HG03565 (cell line): Measurements from ENCODE around the gene PTBP3.
"Not testable (repeated sequence)": the region's sequence is repeated elsewhere in the genome, so short reads cannot be mapped to it uniquely, and the experiment has no call there.

ENCODE experiments used
- ATAC-seq: cut with Tn5 transposase; IDR thresholded peaks from one replicate; pipeline ENCODE4 v1.9.1; 2021; ENCODE audit warnings: mild to moderate bottlenecking, moderate library complexity; ENCODE audit not compliant: unreplicated experiment

Gene PTBP3

DNA sequence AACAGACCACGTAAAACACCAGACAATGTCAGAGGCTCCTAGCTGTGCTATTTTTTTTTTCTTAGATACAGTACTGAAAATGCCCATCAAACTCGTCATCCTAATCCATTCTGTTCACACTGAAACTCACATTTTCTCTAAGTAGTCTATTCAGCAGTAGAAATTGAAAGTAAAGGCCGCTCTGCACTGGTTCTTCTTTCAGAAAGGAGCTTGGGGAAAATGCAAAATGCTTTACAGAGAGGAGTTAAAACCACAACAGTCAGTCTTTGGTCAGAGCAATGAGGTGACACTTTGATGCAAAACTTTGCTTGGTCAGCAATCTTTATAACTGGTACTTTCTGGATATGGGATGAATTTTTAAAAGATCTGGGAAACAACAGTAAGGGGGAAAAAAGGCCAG is 114.5 kb downstream of the PTBP3 start:
- ATAC-seq = peak; percentile 90

GRCh38 chr9:112212926-112213325 is 120.5 kb downstream of the PTBP3 start:
- no peak for ATAC-seq

- ATAC-seq = no peak
Observed at GRCh38 chr9:112207451-112207850, 126.0 kb downstream of the PTBP3 start.

- ATAC-seq = no peak
Observed at GRCh38 chr9:112203536-112203935, 129.9 kb downstream of the PTBP3 start.

DNA sequence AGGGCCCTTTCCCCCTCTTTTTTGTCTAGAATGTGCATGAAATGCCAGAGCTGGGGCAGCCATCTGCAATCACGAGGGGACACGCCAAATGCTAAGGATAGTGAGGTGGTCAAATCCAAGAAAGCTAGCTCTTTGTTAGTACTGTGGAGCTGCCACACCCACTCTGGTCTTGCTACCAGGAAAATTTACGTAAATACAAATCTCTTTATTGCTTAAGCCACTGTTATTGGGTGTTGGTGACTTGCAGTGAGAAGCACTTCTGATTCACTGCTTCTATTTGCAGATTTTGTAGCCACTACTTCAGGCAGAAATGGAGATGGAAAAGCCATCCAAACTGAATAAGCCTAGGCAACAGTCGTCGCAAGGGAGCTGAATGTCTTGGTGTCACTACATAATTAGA is 132.7 kb downstream of the PTBP3 start:
- ATAC-seq = no peak

DNA sequence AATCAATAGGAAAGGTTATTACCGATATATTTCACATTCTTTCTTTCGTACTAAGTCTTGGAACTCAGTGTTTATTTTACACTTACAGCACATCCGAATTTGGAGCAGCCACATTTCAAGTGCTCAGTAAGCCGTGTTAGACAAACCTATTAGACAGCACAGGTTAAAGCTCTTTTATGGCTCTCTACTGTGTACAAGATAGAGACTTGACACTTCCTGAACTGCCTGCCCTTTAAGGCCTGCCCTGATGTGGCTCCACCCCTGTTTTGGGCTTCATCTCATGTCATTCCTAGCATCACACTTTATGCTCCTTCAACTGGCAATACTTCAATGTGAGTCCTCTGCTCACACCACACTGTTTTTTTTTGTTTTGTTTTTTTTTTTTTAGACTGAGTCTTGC is 134.8 kb downstream of the PTBP3 start:
- ATAC-seq = no peak

GRCh38 chr9:112194969-112195431 is 138.4 kb downstream of the PTBP3 start:
- no peak for ATAC-seq

- no peak for ATAC-seq
Observed at GRCh38 chr9:112193572-112194288, 139.7 kb downstream of the PTBP3 start.

- ATAC-seq = not testable (repeated sequence)
Observed at GRCh38 chr9:112190320-112190719, 143.1 kb downstream of the PTBP3 start.

DNA sequence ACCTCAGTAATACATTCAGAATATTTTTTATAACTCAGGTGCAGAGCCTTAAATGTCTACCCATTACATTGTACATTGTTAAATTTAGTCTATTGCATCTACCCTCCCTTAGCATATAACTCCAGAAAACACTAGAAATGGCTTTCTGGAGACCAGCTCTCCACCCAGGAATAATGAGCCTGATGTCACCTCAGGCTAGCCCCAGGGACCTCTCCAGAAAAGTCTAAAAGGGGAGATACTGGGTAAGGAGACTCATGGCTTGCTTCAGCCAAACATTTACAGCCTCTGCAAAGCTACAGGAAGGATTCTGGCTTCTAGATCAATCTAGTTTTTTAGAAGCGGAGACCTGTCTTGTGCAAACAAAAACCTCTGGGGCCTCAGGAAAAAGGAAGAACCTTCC is 144.5 kb downstream of the PTBP3 start:
- ATAC-seq = no peak

GRCh38 chr9:112187404-112187803 is 146.0 kb downstream of the PTBP3 start:
- ATAC-seq = no peak

- no peak for ATAC-seq
Observed at GRCh38 chr9:112186695-112187094, 146.7 kb downstream of the PTBP3 start.

DNA sequence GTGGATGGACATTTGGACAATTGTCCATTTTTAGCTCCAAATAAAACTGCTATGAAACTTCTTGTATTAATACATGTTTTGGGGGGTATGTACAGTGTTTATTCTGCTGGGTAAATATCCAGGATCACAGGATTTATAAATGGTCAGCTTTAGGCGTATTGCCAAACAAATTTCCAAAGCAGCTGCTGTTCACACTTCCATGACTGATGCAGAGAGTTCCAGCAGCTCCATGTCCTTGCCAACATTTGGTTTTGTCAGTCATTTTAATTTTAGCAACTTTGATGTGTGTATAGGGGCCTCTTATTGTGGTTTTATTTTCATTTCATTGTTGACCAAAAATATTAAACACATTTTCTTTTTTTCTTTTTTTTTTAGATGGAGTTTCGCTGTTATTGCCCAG is 148.5 kb downstream of the PTBP3 start:
- no peak for ATAC-seq

GRCh38 chr9:112184221-112184620 is 149.2 kb downstream of the PTBP3 start:
- ATAC-seq = no peak

DNA sequence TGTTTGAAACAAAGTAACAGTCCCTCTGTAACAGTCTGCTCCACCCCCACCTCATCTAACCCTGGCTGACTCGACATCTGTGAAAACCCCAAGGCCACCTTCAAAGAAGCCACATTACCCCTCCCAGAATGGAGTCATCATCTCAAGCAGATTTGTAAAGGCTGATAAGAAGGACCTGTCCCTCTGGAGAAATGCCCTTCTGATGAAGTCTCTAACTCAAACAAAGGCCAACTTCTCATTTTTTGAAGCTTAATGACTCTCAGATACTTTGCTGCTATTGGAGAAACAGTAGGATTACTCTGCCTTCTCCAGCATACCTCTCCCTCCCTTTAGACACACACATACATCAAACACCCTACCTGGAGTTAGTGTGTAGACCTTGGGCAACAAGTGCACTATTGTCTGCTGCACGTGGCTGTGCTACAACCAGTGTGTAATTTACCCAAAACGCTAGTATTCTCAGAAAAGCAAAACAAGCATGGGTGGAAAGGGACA is 153.0 kb downstream of the PTBP3 start:
- ATAC-seq = no peak

DNA sequence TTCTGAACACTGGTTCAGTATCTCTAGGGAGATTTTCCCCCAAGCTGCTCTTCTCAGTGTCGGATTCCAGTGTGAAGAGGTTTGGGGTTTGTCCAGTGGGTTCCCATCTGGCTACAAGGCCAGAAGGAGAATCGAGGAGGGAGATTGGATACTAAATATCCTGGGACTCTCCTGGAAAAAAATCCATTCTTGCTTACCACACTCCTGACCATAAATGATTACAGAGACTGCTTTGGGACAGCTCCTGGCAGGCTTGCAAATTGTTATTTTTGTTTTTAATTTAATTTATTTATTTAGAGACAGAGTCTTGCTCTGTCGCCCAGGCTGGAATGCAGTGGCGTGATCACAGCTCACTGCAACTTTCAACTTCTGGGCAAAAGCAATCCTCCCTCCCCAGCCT is 153.6 kb downstream of the PTBP3 start:
- no peak for ATAC-seq

DNA sequence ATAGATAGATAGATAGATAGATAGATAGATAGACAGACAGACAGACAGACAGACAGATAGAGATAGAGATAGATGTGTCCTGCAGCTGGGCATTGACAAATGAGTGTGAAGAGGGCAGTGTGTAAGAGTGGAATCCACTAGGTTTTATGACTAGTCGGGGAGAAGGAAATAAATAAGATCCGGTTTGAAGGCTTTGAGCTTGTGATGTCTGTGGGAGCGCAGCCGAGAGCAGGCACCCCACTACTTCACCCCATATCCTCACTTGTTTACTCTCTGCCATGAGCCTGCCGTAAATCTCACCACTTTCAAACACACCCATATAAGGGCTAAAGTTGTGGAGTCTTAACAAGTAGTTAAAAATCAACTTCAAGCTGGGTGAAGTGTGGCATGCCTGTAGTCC is 156.9 kb downstream of the PTBP3 start:
- ATAC-seq = no peak

- no peak for ATAC-seq
Observed at GRCh38 chr9:112175796-112176315, 157.6 kb downstream of the PTBP3 start.

- ATAC-seq = peak; percentile 47
Observed at GRCh38 chr9:112174965-112175795, 158.2 kb downstream of the PTBP3 start, which contains the start of gene SUSD1. Gene SUSD1 (minus strand): TSS chr9:112175297. CDS start chr9:112175235, 62 bp downstream.

DNA sequence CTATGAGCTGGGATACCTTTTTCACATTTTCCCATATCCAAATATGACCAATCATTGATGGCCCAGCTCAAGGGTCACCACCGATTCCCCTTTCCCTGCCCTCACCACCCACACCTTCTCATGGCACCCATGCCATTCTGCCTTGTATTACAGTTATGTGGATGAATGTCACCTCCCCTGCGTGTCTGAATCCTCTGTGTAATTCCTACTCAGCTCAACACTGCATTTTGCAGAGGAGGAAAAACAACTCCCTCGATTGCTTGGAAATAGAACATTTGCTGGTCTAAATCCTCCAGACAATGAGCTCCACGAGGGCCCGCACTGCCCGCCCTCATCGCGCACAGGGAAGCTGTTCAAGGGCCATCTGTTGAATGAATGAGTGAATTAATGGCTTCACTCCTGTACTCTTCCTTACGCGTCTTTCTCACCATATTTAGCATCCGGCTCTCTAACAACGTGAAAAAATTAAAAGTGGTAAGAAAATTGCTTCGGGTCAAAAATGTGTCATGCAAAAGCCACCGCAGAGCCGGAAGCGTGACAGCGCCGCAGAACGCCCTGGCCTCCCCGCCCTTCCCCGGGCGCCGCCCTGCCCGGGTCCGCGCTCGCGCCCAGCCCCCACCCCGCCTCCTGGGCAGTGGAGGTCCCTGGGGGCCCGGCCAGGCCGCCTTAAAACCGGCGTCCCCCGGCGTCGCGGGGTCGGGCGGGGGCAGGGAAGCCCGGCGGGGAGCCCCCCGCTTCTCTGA is 159.0 kb downstream of the PTBP3 start:
- ATAC-seq = peak; percentile 65
